HG03025 (cell line): Measurements from ENCODE around the gene ACAD11.

Source experiments
- ATAC-seq: cut with Tn5 transposase; IDR thresholded peaks from one replicate; pipeline ENCODE4 v1.9.1; 2021; ENCODE audit warnings: mild to moderate bottlenecking, moderate library complexity; ENCODE audit not compliant: unreplicated experiment, low FRiP score

ACAD11 gene

DNA sequence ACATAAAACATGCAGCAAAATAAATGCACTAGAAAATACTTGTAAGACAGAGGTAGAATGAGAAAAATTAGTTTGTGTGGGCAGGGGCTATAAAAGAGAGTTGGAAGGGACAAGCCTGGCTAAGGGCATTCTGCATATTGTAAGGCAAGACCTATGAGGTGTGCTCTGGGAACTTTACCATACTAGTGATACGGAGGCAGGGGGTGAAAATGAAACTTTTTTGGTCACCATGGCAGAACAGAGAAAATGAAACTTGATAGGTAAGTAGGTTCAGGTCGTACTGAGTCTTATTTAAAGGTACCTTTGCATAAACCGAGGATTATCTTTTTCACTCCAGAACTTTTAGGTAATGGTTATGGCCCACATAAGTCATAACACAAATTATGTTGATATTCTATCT is 137.3 kb downstream of the ACAD11 start:
- no peak for ATAC-seq

DNA sequence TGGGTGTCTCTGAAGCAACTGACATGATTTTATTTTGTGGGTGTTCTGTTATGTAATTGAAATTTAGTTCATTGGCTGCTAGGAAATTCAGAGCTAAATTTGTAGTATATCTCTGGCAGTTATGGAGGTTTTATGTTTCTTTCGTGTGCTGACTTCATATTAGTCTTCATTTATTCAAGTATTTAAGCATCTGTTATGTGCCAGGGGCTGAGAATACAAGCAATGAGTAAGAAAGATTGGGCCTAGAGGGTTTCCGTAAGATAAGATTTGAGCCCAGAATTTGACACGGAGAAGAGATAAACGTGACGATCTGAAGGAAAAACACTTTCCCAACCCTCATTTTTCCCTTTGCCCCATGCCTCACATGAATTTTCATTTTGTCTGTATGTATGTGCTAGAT is 137.7 kb downstream of the ACAD11 start:
- no peak for ATAC-seq

- no peak for ATAC-seq
Observed at GRCh38 chr3:132519914-132520313, 139.7 kb downstream of the ACAD11 start.

DNA sequence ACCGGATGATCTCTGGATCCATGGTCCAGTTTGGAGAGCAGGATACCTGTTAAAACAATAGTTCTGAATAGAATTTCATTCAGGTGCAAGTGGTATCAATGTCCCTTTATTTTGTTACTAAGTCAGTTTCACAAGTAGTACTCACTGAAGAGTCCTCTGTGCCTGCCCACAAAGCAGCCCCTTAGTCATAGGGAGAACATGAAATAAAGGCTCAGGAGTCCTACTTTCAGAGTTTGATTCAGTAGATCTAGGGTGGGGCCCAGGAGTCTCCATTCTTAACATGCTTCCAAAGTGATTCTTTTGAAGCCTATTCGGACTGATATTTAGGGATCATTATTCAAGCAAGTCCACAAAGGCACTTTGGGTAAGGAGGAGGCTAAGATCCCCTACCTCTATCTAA is 142.3 kb downstream of the ACAD11 start:
- ATAC-seq = no peak

- no peak for ATAC-seq
Observed at GRCh38 chr3:132513057-132513456, 146.6 kb downstream of the ACAD11 start.

DNA sequence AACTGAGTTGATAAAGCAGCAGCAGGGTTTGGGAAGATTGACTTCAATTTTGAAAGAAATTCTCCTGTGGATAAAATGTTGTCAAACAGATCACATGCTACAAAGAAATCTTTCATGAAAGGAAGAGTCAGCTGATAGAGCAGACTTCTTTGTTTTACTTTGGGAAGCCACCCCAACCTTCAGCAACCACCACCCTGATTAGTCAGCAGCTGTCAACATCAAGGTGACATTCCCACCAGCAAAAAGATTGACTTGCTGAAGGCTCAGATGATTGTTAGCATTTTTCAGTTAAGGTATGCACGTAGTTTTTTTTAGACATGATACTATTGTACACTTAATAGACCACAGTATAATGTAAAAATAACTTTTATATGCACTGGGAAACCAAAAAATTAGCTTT is 150.1 kb downstream of the ACAD11 start:
- no peak for ATAC-seq

DNA sequence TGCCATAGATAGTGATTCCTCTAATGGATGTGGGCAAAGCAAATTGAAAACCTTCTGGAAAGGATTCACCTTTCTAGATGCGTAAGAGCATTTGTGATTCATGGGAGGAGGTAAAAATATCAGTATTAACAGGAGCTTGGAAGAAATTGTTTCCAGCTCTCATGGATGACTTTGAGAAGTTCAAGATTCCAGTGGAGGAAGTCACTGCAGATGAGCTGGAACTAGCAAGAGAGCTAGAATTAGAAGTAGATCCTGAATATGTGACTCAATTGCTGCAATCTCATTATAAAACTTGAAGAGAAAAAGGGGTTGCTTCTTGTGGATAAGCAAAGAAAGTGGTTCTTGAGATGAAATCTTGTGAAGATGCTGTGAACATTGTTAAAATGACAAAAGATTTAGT is 150.5 kb downstream of the ACAD11 start:
- ATAC-seq = no peak
